ENCODE results near the gene SPEM1. TPM values are rescaled to one million over a fixed set of nuclear protein-coding genes. Genes with fewer than 3 reads are reported as not detected.

Gene SPEM1
- polyA plus RNA-seq, 1 donor (not counting 4 experiments of a cell fraction or from before 2014, with no cell fraction given) = not detected

GRCh38 chr17:7465597-7466275, 45.6 kb downstream of the SPEM1 start:
- peaks cover 42% of the 10 kb centered on the region for H3K79me2 ChIP-seq (ENCODE audit: control insufficient read depth, insufficient read depth, low read length)
- H3K36me3 ChIP-seq (ENCODE audit: control insufficient read depth in 2 of 2, extremely low read depth in 1 of 2, insufficient read depth in 2 of 2, low read length in 2 of 2) = peaks cover 20 to 34% of the 10 kb centered on the region in 2 experiments
- H3K4me2 ChIP-seq (ENCODE audit: control insufficient read depth, extremely low read depth, insufficient read depth, low read depth, low read length) = no peak overlapping the region
- FAIRE-seq (no peak), DNase-seq (ENCODE audit: low read depth, low spot score) (no peak)
- dilution Hi-C loops (cut with MboI; ENCODE audit: extremely low pct_ligation_motif_present, low sequenced_read_pairs) = no loop called here
- no peak overlapping the region for H3K27ac ChIP-seq (ENCODE audit: control insufficient read depth, insufficient read depth, low read length)
- H2AFZ ChIP-seq (ENCODE audit: control insufficient read depth, low read length) = no peak overlapping the region
- no peak overlapping the region for H3K4me3 ChIP-seq (ENCODE audit: control insufficient read depth in 2 of 3, extremely low read depth in 1 of 3, insufficient read depth in 2 of 3, low read depth in 1 of 3, low read length in 3 of 3)
- no peaks in the 10 kb centered on the region for H3K27me3 ChIP-seq (ENCODE audit: control insufficient read depth, extremely low read depth, insufficient read depth, low read length)
- peaks cover 24% of the 10 kb centered on the region for H3K4me1 ChIP-seq (ENCODE audit: control insufficient read depth, extremely low read depth, insufficient read depth, low read length)
- H4K20me1 ChIP-seq (ENCODE audit: control insufficient read depth, extremely low read depth, insufficient read depth, low read length) = no peaks in the 10 kb centered on the region
- TF ChIP-seq CTCF (optimal IDR thresholded peaks at IDR 0.05 in 1 of 3, IDR thresholded peaks at IDR 0.05 in 1 of 3, conservative IDR thresholded peaks at IDR 0.05 in 1 of 3; ENCODE audit: extremely low read depth in 1 of 3, insufficient read depth in 2 of 3, low read length in 3 of 3) = no peak
- TF ChIP-seq EZH2 (IDR thresholded peaks at IDR 0.05; ENCODE audit: low read length) = no peak
- H3K9me3 ChIP-seq (ENCODE audit: control insufficient read depth, low read depth, low read length) = no peaks in the 10 kb centered on the region
- H3K9ac ChIP-seq (ENCODE audit: control insufficient read depth, extremely low read depth, insufficient read depth, low read length) = no peak overlapping the region
- H3K9me1 ChIP-seq (ENCODE audit: control insufficient read depth, extremely low read depth, insufficient read depth, low read length) = no peaks in the 10 kb centered on the region

GRCh38 chr17:7466318-7466638, 46.2 kb downstream of the SPEM1 start:
- no peak overlapping the region for H3K27ac ChIP-seq (ENCODE audit: control insufficient read depth, insufficient read depth, low read length)
- no peaks in the 10 kb centered on the region for H3K9me3 ChIP-seq (ENCODE audit: control insufficient read depth, low read depth, low read length)
- DNase-seq (ENCODE audit: low read depth, low spot score) = no peak
- FAIRE-seq = no peak
- H4K20me1 ChIP-seq (ENCODE audit: control insufficient read depth, extremely low read depth, insufficient read depth, low read length) = no peaks in the 10 kb centered on the region
- H3K4me2 ChIP-seq (ENCODE audit: control insufficient read depth, extremely low read depth, insufficient read depth, low read depth, low read length) = no peak overlapping the region
- peaks cover 19% of the 10 kb centered on the region for H3K4me1 ChIP-seq (ENCODE audit: control insufficient read depth, extremely low read depth, insufficient read depth, low read length)
- dilution Hi-C loops (cut with MboI; ENCODE audit: extremely low pct_ligation_motif_present, low sequenced_read_pairs) = no loop called here
- peaks cover 16 to 34% of the 10 kb centered on the region in 2 experiments for H3K36me3 ChIP-seq (ENCODE audit: control insufficient read depth in 2 of 2, extremely low read depth in 1 of 2, insufficient read depth in 2 of 2, low read length in 2 of 2)
- no peak overlapping the region for H3K4me3 ChIP-seq (ENCODE audit: control insufficient read depth in 2 of 3, extremely low read depth in 1 of 3, insufficient read depth in 2 of 3, low read depth in 1 of 3, low read length in 3 of 3)
- no peaks in the 10 kb centered on the region for H3K27me3 ChIP-seq (ENCODE audit: control insufficient read depth, extremely low read depth, insufficient read depth, low read length)
- no peak overlapping the region for H3K9ac ChIP-seq (ENCODE audit: control insufficient read depth, extremely low read depth, insufficient read depth, low read length)
- no peak overlapping the region for H2AFZ ChIP-seq (ENCODE audit: control insufficient read depth, low read length)
- TF ChIP-seq CTCF (optimal IDR thresholded peaks at IDR 0.05 in 1 of 3, IDR thresholded peaks at IDR 0.05 in 1 of 3, conservative IDR thresholded peaks at IDR 0.05 in 1 of 3; ENCODE audit: extremely low read depth in 1 of 3, insufficient read depth in 2 of 3, low read length in 3 of 3) = no peak
- TF ChIP-seq EZH2 (IDR thresholded peaks at IDR 0.05; ENCODE audit: low read length) = no peak
- H3K79me2 ChIP-seq (ENCODE audit: control insufficient read depth, insufficient read depth, low read length) = peaks cover 47% of the 10 kb centered on the region
- H3K9me1 ChIP-seq (ENCODE audit: control insufficient read depth, extremely low read depth, insufficient read depth, low read length) = peaks cover 3% of the 10 kb centered on the region

Measured in keratinocyte (primary cell).